HEK293T (cell line): ENCODE data around the gene CAPN5.

Experiments used
- ELF4 ChIP-seq: fragments of 450-650 bp; IDR thresholded peaks from 2 replicates; pipeline ENCODE4 v1.6.1; 2017; ENCODE audit warnings: antibody characterized with exemption
- NFRKB ChIP-seq: fragments of 450-650 bp; IDR thresholded peaks from 2 replicates; pipeline ENCODE4 v1.6.1; 2016; ENCODE audit warnings: mild to moderate bottlenecking, moderate library complexity
- TARDBP ChIP-seq: fragments of 450-650 bp; IDR thresholded peaks from 2 replicates; pipeline ENCODE4 v1.6.1; 2016

DNA sequence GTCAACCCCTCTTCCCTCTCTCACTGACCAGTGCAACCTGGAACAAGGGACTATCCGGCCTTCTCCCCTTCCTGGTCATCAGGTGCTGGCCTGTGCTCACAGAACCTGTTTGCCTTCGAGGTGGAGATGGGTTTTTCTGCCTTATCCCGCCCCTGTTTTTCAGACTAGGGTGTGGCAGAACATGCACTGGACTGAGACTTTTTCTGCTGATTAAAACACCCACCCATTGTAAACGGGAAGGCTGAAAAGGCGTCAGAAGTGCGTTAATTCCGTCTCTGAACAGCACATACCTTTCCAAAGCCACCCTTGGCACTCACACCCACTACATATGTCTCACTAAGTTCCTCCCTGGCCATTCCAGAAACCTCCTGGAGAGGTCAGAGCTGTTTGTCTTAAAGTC, 36.9 kb upstream of the CAPN5 start:
- no peak for TF ChIP-seq NFRKB
- no peak for TF ChIP-seq ELF4
- TF ChIP-seq TARDBP: no peak
